H9 (cell line): ENCODE measurements around the gene CELF4. TPM values are rescaled to one million over a fixed set of nuclear protein-coding genes. Genes with fewer than 3 reads are reported as not detected.
A peak's percentile ranks its signal among the peaks of the same experiment; 100 is the strongest.

Source experiments
- DNase-seq: peaks from one replicate; pipeline ENCODE4 v3.0.0-alpha.2; 2017
- H2AFZ ChIP-seq: one replicate; pipeline ENCODE4 v1.6.1; 2013; ENCODE audit warnings: mild to moderate bottlenecking, low read length, control low read depth, moderate library complexity
- H2AK5ac ChIP-seq: 2 replicates; pipeline ENCODE4 v1.6.1; 2013; ENCODE audit warnings: low read length, control low read depth, mixed read lengths; ENCODE audit not compliant: insufficient read length
- H2BK120ac ChIP-seq: one replicate; pipeline ENCODE4 v1.6.1; 2013; ENCODE audit warnings: low read depth, mild to moderate bottlenecking, low read length, control low read depth, inconsistent platforms; ENCODE audit not compliant: poor library complexity, severe bottlenecking
- H2BK12ac ChIP-seq: 2 replicates; pipeline ENCODE4 v1.6.1; 2013; ENCODE audit warnings: low read length, control low read depth, mixed read lengths, low read depth; ENCODE audit not compliant: insufficient read length
- H2BK15ac ChIP-seq: 2 replicates; pipeline ENCODE4 v1.6.1; 2013; ENCODE audit warnings: low read depth, low read length, control low read depth
- H2BK20ac ChIP-seq: one replicate; pipeline ENCODE4 v1.6.1; 2013; ENCODE audit warnings: low read depth, mild to moderate bottlenecking, low read length, control low read depth, inconsistent platforms; ENCODE audit not compliant: poor library complexity, severe bottlenecking
- H2BK5ac ChIP-seq: 2 replicates; pipeline ENCODE4 v1.6.1; 2013; ENCODE audit warnings: low read length, control low read depth, mixed read lengths; ENCODE audit not compliant: insufficient read length
- H3K14ac ChIP-seq: 2 replicates; pipeline ENCODE4 v1.6.1; 2013; ENCODE audit warnings: low read length, control low read depth; ENCODE audit not compliant: insufficient read depth
- H3K18ac ChIP-seq: 2 replicates; pipeline ENCODE4 v1.6.1; 2013; ENCODE audit warnings: low read depth, mild to moderate bottlenecking, mixed read lengths, low read length, control low read depth; ENCODE audit not compliant: insufficient read length
- H3K23ac ChIP-seq: 2 replicates; pipeline ENCODE4 v1.6.1; 2013; ENCODE audit warnings: low read length, control low read depth, mixed read lengths, low read depth; ENCODE audit not compliant: insufficient read length
- H3K23me2 ChIP-seq: 2 replicates; pipeline ENCODE4 v1.6.1; 2013; ENCODE audit warnings: low read depth, mild to moderate bottlenecking, mixed read lengths, low read length, control low read depth; ENCODE audit not compliant: insufficient read length, poor library complexity, severe bottlenecking
- H3K27ac ChIP-seq: 2 replicates; pipeline ENCODE4 v1.5.1; 2013; ENCODE audit warnings: low read length, control low read depth, mixed read lengths, low read depth; ENCODE audit not compliant: insufficient read length
- H3K27me3 ChIP-seq: 2 replicates; pipeline ENCODE4 v1.6.1; 2013; ENCODE audit warnings: low read length, control low read depth, inconsistent platforms; ENCODE audit not compliant: insufficient read depth
- H3K4ac ChIP-seq: 2 replicates; pipeline ENCODE4 v1.6.1; 2013; ENCODE audit warnings: low read depth, mild to moderate bottlenecking, control low read depth, inconsistent platforms, low read length, moderate library complexity
- H3K4me1 ChIP-seq: 2 replicates; pipeline ENCODE4 v1.6.1; 2013; ENCODE audit warnings: low read length, control low read depth, inconsistent platforms; ENCODE audit not compliant: insufficient read depth
- H3K4me2 ChIP-seq: 2 replicates; pipeline ENCODE4 v1.6.1; 2013; ENCODE audit warnings: low read length, control low read depth, mixed read lengths; ENCODE audit not compliant: insufficient read length, insufficient read depth
- H3K56ac ChIP-seq: 2 replicates; pipeline ENCODE4 v1.6.1; 2013; ENCODE audit warnings: low read depth, mild to moderate bottlenecking, mixed read lengths, low read length, control low read depth; ENCODE audit not compliant: insufficient read length
- H3K79me1 ChIP-seq: 2 replicates; pipeline ENCODE4 v1.6.1; 2013; ENCODE audit warnings: low read depth, mild to moderate bottlenecking, moderate library complexity, low read length, control low read depth, inconsistent platforms; ENCODE audit not compliant: insufficient read depth, poor library complexity, severe bottlenecking
- H3K79me2 ChIP-seq: 2 replicates; pipeline ENCODE4 v1.6.1; 2013; ENCODE audit warnings: low read length, control low read depth, inconsistent platforms; ENCODE audit not compliant: insufficient read depth
- H3K9ac ChIP-seq: 2 replicates; pipeline ENCODE4 v1.6.1; 2013; ENCODE audit warnings: low read length, control low read depth, mixed read lengths; ENCODE audit not compliant: insufficient read length; ENCODE audit errors: extremely low read depth
- H3K9me3 ChIP-seq: one replicate; pipeline ENCODE4 v1.6.1; 2013; ENCODE audit warnings: low read depth, low read length, inconsistent platforms; ENCODE audit not compliant: control insufficient read depth
- H3T11ph ChIP-seq: one replicate; pipeline ENCODE4 v1.6.1; 2013; ENCODE audit warnings: mild to moderate bottlenecking, low read length, control low read depth, inconsistent platforms
- H4K20me1 ChIP-seq: one replicate; pipeline ENCODE4 v1.6.1; 2013; ENCODE audit not compliant: control insufficient read depth, insufficient read length, insufficient read depth
- H4K5ac ChIP-seq: 2 replicates; pipeline ENCODE4 v1.6.1; 2013; ENCODE audit warnings: low read depth, mild to moderate bottlenecking, mixed read lengths, low read length, control low read depth; ENCODE audit not compliant: insufficient read length
- H4K8ac ChIP-seq: replicated peaks from 2 replicates; pipeline ENCODE4 v1.6.1; 2013; ENCODE audit warnings: low read length, control low read depth, mixed read lengths, low read depth; ENCODE audit not compliant: insufficient read length
- H4K91ac ChIP-seq: 2 replicates; pipeline ENCODE4 v1.6.1; 2013; ENCODE audit warnings: low read depth, mild to moderate bottlenecking, moderate library complexity, mixed read lengths, low read length, control low read depth; ENCODE audit not compliant: insufficient read length
- H3K27ac Mint-ChIP-seq, 3 experiments: 2 replicates in 2 of 3; 3 replicates in 1 of 3; pipeline ENCODE4 v1.8.0; 2020 to 2021; ENCODE audit warnings: mixed read lengths in 3 of 3, mild to moderate bottlenecking in 1 of 3, moderate library complexity in 1 of 3
- H3K27me3 Mint-ChIP-seq: 2 replicates; pipeline ENCODE4 v1.8.0; 2021; ENCODE audit warnings: low read depth, mild to moderate bottlenecking, moderate library complexity, mixed read lengths
- H3K36me3 Mint-ChIP-seq, 3 experiments: 2 replicates in 2 of 3; 3 replicates in 1 of 3; pipeline ENCODE4 v1.8.0; 2020 to 2021; ENCODE audit warnings: low read depth in 3 of 3, mixed read lengths in 3 of 3; ENCODE audit not compliant: insufficient read depth in 1 of 3
- H3K4me1 Mint-ChIP-seq, 2 experiments: 2 replicates each; pipeline ENCODE4 v1.8.0; 2020; ENCODE audit warnings: mixed read lengths in 2 of 2
- H3K4me3 Mint-ChIP-seq, 2 experiments: 2 replicates in 1 of 2; 3 replicates in 1 of 2; pipeline ENCODE4 v1.8.0; 2020 to 2021; ENCODE audit warnings: mild to moderate bottlenecking in 2 of 2, mixed read lengths in 2 of 2, moderate library complexity in 1 of 2
- H3K9me3 Mint-ChIP-seq, 2 experiments: 2 replicates in 1 of 2; 3 replicates in 1 of 2; pipeline ENCODE4 v1.8.0; 2020; ENCODE audit warnings: mild to moderate bottlenecking in 2 of 2, mixed read lengths in 2 of 2, moderate library complexity in 1 of 2
- CTCF ChIP-seq: fragments of 200-600 bp; sonication (generic); conservative IDR thresholded peaks from 3 replicates; pipeline ENCODE4 v1.8.0; 2021; ENCODE audit warnings: antibody characterized with exemption, mild to moderate bottlenecking
- WGBS: extraction: QIAGEN DNeasy Blood & Tissue Kit; methylation state at CpG from one replicate; pipeline ENCODE4 v1.1.7; 2013; ENCODE audit warnings: missing lambda C conversion rate, low lambda C conversion rate, mixed read lengths; ENCODE audit not compliant: insufficient read length; ENCODE audit errors: extremely low coverage; 5-methylcytosine and 5-hydroxymethylcytosine counted together
- total RNA-seq: library from RNA; stranded (reverse); gene quantifications from 2 replicates; pipeline ENCODE4 v1.2.1, GENCODE V29; 2021

Gene CELF4
- total RNA-seq, 1 experiment from 2014 or later, result 1.1 TPM

DNA sequence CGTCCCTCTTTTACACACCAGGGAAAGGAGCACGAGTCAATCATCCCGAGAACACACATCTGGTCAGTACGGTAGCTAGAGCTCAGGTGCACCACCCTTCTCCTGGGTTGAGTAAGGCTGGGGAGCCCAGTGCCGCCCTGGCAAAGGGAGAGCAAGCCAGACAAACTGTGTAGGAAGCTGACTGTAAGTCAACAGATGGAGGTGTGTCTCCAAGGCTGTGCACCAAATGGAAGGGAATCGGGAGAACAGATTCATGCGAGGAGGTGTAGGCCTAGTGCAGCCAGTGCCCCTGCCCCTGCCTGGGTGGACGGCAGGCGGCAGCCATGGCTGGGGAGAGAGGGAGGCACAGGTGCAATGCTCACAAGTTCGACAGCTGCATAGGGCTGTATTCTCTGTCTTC lies 65.7 kb downstream of the CELF4 start:
- no peak overlapping the region for H2BK15ac ChIP-seq
- no peaks in the 10 kb centered on the region for H3K79me2 ChIP-seq
- H2AFZ ChIP-seq, result no peak overlapping the region
- H3K4me2 ChIP-seq, result no peak overlapping the region
- H4K8ac ChIP-seq, result no peak overlapping the region
- no peaks in the 10 kb centered on the region for H3K4me1 ChIP-seq
- H2BK5ac ChIP-seq, result no peak overlapping the region
- no peaks in the 10 kb centered on the region for H4K20me1 ChIP-seq
- TF ChIP-seq CTCF, result no peak
- Mint-ChIP-seq H3K4me1 (peaks cover 19 to 29% of the 10 kb centered on the region in 2 experiments), H3K4me3 (no peak overlapping the region; a peak in 1 of 5 replicates), H3K27ac (peak overlapping the region in 1 of 3 experiments; percentile 82; a peak in 2 of 7 replicates), H3K27me3 (peaks cover 16% of the 10 kb centered on the region), H3K9me3 (no peaks in the 10 kb centered on the region), H3K36me3 (no peaks in the 10 kb centered on the region)
- no peak overlapping the region for H3K56ac ChIP-seq
- no peak overlapping the region for H3K4ac ChIP-seq
- no peak for DNase-seq
- no peaks in the 10 kb centered on the region for H3K23me2 ChIP-seq
- H2BK120ac ChIP-seq, result no peak overlapping the region
- no peak overlapping the region for H3K14ac ChIP-seq
- H3K23ac ChIP-seq, result no peak overlapping the region
- no peaks in the 10 kb centered on the region for H3K27me3 ChIP-seq
- H4K91ac ChIP-seq, result no peak overlapping the region
- H2BK20ac ChIP-seq, result no peak overlapping the region
- no peak overlapping the region for H3T11ph ChIP-seq
- no peak overlapping the region for H4K5ac ChIP-seq
- no peaks in the 10 kb centered on the region for H3K9me3 ChIP-seq
- H3K79me1 ChIP-seq, result no peaks in the 10 kb centered on the region
- H3K27ac ChIP-seq, result no peak overlapping the region
- no peak overlapping the region for H2AK5ac ChIP-seq
- WGBS, result no CpG with 5 or more reads among the region's 10 CpGs
- no peak overlapping the region for H3K18ac ChIP-seq
- no peak overlapping the region for H3K9ac ChIP-seq
- no peak overlapping the region for H2BK12ac ChIP-seq
